SW 1271 (cell line): ENCODE measurements around the gene ADCYAP1R1.

Experiments used
- DNase-seq, 2 experiments: peaks; one replicate each; lab custom pipeline; 2025; lab: John Stamatoyannopoulos, UW

ADCYAP1R1 gene

GRCh38 chr7:31068006-31068675 lies 16.0 kb downstream of the ADCYAP1R1 start:
- no peak for DNase-seq

GRCh38 chr7:31069860-31070555 lies 17.9 kb downstream of the ADCYAP1R1 start:
- no peak for DNase-seq

- no peak for DNase-seq
These were observed 19.0 kb downstream of the ADCYAP1R1 start for GRCh38 chr7:31070991-31071644.

- DNase-seq = no peak
These were observed 19.5 kb downstream of the ADCYAP1R1 start for GRCh38 chr7:31071645-31072029.

- DNase-seq = no peak
These were observed 21.4 kb downstream of the ADCYAP1R1 start for GRCh38 chr7:31073326-31074119.

- no peak for DNase-seq
These were observed 21.9 kb downstream of the ADCYAP1R1 start for GRCh38 chr7:31074120-31074383.

GRCh38 chr7:31074403-31075085 lies 22.4 kb downstream of the ADCYAP1R1 start:
- no peak for DNase-seq

GRCh38 chr7:31075086-31075405 lies 22.9 kb downstream of the ADCYAP1R1 start:
- DNase-seq = no peak

GRCh38 chr7:31076051-31076450 lies 23.9 kb downstream of the ADCYAP1R1 start:
- DNase-seq = no peak

- no peak for DNase-seq
These were observed 24.7 kb downstream of the ADCYAP1R1 start for GRCh38 chr7:31076641-31077310.

GRCh38 chr7:31077484-31078362 lies 25.6 kb downstream of the ADCYAP1R1 start:
- DNase-seq = no peak

- no peak for DNase-seq
These were observed 26.4 kb downstream of the ADCYAP1R1 start for GRCh38 chr7:31078363-31078990.

GRCh38 chr7:31079126-31079823 lies 27.2 kb downstream of the ADCYAP1R1 start:
- DNase-seq = no peak

GRCh38 chr7:31079824-31080511 lies 27.9 kb downstream of the ADCYAP1R1 start:
- DNase-seq = no peak

- DNase-seq = no peak
These were observed 28.7 kb downstream of the ADCYAP1R1 start for GRCh38 chr7:31080763-31081162.

- DNase-seq = no peak
These were observed 29.9 kb downstream of the ADCYAP1R1 start for GRCh38 chr7:31082017-31082416.

GRCh38 chr7:31082447-31082846 lies 30.3 kb downstream of the ADCYAP1R1 start:
- no peak for DNase-seq

GRCh38 chr7:31083210-31083786 lies 31.2 kb downstream of the ADCYAP1R1 start:
- no peak for DNase-seq

GRCh38 chr7:31084226-31084625 lies 32.1 kb downstream of the ADCYAP1R1 start:
- DNase-seq = no peak
